Suprapubic skin (tissue), 4 donors: Measurements from ENCODE around the gene OR2AE1. TPM values are rescaled to one million over a fixed set of nuclear protein-coding genes. Genes with fewer than 3 reads are reported as not detected.

Experiments
- DNase-seq, 2 donors: peaks; one replicate each; pipeline ENCODE4 v3.0.0-alpha.2; 2019; ENCODE audit warnings: low spot score in 2 of 2
- H3K27ac ChIP-seq: fragments of 200-600 bp; sonication (generic); one replicate; pipeline ENCODE4 v1.5.1; 2019
- H3K27me3 ChIP-seq: fragments of 200-600 bp; sonication (generic); one replicate; pipeline ENCODE4 v1.5.1; 2019
- H3K36me3 ChIP-seq: fragments of 200-600 bp; sonication (generic); one replicate; pipeline ENCODE4 v1.5.1; 2019
- H3K4me1 ChIP-seq: fragments of 200-600 bp; sonication (generic); one replicate; pipeline ENCODE4 v1.5.1; 2019
- H3K4me3 ChIP-seq: fragments of 200-600 bp; sonication (generic); one replicate; pipeline ENCODE4 v1.5.1; 2019; ENCODE audit warnings: mild to moderate bottlenecking
- H3K9me3 ChIP-seq: fragments of 200-600 bp; sonication (generic); one replicate; pipeline ENCODE4 v1.5.1; 2019
- EP300 ChIP-seq: sonication (generic); formaldehyde crosslinking; IDR thresholded peaks from one replicate; pipeline ENCODE4 v1.6.1; 2017; ENCODE audit warnings: antibody characterized with exemption
- POLR2A ChIP-seq, 2 donors: fragments of 450-650 bp; IDR thresholded peaks; one replicate each; pipeline ENCODE4 v1.6.1; 2017; ENCODE audit warnings: antibody characterized with exemption in 2 of 2, mild to moderate bottlenecking in 2 of 2, moderate library complexity in 2 of 2
- POLR2AphosphoS5 ChIP-seq, 3 donors: sonication (generic); formaldehyde crosslinking; IDR thresholded peaks; one replicate each; pipeline ENCODE4 v1.6.1; 2017; ENCODE audit warnings: antibody characterized with exemption in 3 of 3
- WGBS: methylation state at CpG from one replicate; pipeline ENCODE4 v1.1.5; 2018; 5-methylcytosine and 5-hydroxymethylcytosine counted together
- total RNA-seq, 4 donors: library from RNA; depleted of rRNA; stranded (reverse); fragments of >200 nt; gene quantifications; one replicate each; pipeline ENCODE4 v1.1.0, GENCODE V29; 2016
- TF ChIP-seq, protein P1 (sequence below), 2 donors: fragments of 200-600 bp in 1 of 2; fragments of 450-650 bp in 1 of 2; sonication (generic) in 1 of 2; IDR thresholded peaks; one replicate each; pipeline ENCODE4 v1.5.1; 2016 to 2019; ENCODE audit warnings: antibody characterized with exemption in 2 of 2, mild to moderate bottlenecking in 1 of 2, moderate library complexity in 1 of 2

Gene OR2AE1, protein sequence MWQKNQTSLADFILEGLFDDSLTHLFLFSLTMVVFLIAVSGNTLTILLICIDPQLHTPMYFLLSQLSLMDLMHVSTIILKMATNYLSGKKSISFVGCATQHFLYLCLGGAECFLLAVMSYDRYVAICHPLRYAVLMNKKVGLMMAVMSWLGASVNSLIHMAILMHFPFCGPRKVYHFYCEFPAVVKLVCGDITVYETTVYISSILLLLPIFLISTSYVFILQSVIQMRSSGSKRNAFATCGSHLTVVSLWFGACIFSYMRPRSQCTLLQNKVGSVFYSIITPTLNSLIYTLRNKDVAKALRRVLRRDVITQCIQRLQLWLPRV
- total RNA-seq: 1 to 10 TPM in 1 of 4 donors, not detected in 3; 1.5 TPM

DNA sequence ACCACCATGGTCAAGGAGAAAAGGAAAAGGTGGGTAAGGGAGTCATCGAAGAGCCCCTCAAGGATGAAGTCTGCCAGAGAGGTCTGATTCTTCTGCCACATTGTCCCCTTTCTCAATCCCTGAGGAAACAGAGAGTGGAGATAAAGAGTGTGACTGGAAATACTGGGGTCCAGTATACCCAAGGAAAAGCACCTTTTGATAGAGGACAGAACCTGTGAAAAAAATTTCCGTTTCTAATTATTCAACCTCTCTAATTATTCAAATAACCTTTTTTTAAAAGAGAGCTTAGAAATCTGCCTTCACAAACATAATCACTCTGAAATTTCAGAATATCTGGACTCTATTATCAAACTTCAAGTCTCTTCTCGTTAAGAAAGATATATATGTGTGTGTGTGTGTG, at the start of gene OR2AE1:
OR2AE1 (minus strand) TSS at position 101 of the 400 bp plus-strand sequence; CDS start at position 101, 0 bp downstream.
- Histone ChIP-seq H3K4me1 (no peaks in the 10 kb centered on the region), H3K27ac (no peak within 1 kb of the TSS), H3K4me3 (no peak within 1 kb of the TSS), H3K27me3 (no peaks in the 10 kb centered on the region), H3K9me3 (no peaks in the 10 kb centered on the region), H3K36me3 (no peaks in the 10 kb centered on the region)
- no peak for DNase-seq
- TF ChIP-seq EP300 (no peak), POLR2A (IDR thresholded peaks at IDR 0.05) (no peak), POLR2AphosphoS5 (IDR thresholded peaks at IDR 0.05) (no peak)
- TF ChIP-seq, protein P1, sequence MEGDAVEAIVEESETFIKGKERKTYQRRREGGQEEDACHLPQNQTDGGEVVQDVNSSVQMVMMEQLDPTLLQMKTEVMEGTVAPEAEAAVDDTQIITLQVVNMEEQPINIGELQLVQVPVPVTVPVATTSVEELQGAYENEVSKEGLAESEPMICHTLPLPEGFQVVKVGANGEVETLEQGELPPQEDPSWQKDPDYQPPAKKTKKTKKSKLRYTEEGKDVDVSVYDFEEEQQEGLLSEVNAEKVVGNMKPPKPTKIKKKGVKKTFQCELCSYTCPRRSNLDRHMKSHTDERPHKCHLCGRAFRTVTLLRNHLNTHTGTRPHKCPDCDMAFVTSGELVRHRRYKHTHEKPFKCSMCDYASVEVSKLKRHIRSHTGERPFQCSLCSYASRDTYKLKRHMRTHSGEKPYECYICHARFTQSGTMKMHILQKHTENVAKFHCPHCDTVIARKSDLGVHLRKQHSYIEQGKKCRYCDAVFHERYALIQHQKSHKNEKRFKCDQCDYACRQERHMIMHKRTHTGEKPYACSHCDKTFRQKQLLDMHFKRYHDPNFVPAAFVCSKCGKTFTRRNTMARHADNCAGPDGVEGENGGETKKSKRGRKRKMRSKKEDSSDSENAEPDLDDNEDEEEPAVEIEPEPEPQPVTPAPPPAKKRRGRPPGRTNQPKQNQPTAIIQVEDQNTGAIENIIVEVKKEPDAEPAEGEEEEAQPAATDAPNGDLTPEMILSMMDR (IDR thresholded peaks at IDR 0.05): no peak
- 84% methylated on average over 3 of the region's 3 CpGs for WGBS

DNA sequence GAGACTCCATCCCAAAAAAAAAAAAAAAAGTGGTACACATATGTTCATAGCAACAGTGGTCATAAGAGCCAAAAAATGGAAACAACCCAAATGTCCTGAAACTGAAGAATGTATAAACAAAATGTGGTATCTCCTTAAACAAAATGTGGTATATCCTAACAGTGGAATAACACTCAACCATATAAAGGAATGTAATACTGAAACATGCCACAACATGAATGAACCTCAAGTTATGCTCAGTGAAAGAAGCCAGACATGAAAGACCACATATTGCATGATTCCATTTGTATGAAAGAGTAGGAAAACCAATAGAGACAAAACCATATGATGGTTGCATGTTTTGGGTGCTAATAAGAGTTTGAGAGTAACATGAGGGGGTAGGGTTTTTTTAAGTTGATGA, 49.5 kb upstream of the OR2AE1 start:
- TF ChIP-seq POLR2A (IDR thresholded peaks at IDR 0.05) (no peak), EP300 (no peak)
- no peak for DNase-seq
- H3K27me3 ChIP-seq: no peaks in the 10 kb centered on the region
- no peaks in the 10 kb centered on the region for H3K9me3 ChIP-seq
- H3K36me3 ChIP-seq: no peaks in the 10 kb centered on the region
- no peak overlapping the region for H3K4me3 ChIP-seq
- no peak overlapping the region for H3K27ac ChIP-seq
- peaks cover 12% of the 10 kb centered on the region for H3K4me1 ChIP-seq

DNA sequence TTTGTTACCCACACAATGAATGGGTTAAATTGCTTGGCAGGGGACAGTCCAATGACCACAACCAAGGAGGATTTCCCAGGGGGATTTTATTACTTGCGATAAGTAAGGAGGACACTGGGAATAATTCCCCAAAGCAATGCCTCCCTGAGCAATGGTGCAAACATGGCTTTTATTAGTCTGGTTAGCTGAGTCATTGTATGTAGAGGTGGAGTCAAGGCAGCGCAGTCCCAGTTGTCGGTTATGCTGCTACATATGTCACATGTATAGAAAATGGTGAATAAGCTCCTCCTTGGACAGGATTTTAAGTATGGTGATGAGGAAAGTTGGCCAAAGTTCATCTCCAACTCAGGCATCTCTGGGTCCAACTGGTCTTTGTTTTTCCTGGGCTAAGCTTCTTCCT, 46.4 kb upstream of the OR2AE1 start:
- TF ChIP-seq EP300 (no peak), POLR2A (IDR thresholded peaks at IDR 0.05) (no peak), POLR2AphosphoS5 (IDR thresholded peaks at IDR 0.05) (no peak)
- TF ChIP-seq, protein P1 (IDR thresholded peaks at IDR 0.05): no peak
- H3K9me3 ChIP-seq: no peaks in the 10 kb centered on the region
- H3K27me3 ChIP-seq: no peaks in the 10 kb centered on the region
- 90% methylated on average over 3 of the region's 3 CpGs for WGBS
- no peak for DNase-seq
- no peaks in the 10 kb centered on the region for H3K36me3 ChIP-seq
- peaks cover 15% of the 10 kb centered on the region for H3K4me1 ChIP-seq
- no peak overlapping the region for H3K4me3 ChIP-seq
- H3K27ac ChIP-seq: no peak overlapping the region

DNA sequence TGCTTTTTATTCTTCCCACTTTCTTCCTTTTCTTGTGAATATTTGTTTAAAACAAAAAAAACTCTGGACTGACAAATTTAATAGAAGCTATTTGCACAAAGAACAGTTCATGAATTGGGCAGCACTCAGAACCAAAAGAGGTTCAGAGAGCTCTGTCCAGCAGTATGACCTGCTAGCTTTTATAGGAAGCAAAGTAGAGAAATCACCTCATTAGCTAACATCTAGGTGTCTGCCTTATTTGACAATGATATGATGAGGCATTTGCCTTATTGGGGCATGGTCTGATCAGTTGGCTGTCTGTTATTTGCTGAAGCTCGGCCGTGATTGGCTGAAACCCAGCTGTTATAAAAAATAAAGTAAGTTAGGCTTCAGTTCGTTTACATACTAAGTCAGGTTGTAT, 43.3 kb upstream of the OR2AE1 start:
- H3K27me3 ChIP-seq: no peaks in the 10 kb centered on the region
- H3K4me3 ChIP-seq: peak overlapping the region; percentile 93
- no peaks in the 10 kb centered on the region for H3K9me3 ChIP-seq
- peaks cover 43% of the 10 kb centered on the region for H3K4me1 ChIP-seq
- 89% methylated on average over 3 of the region's 3 CpGs for WGBS
- TF ChIP-seq, protein P1 (IDR thresholded peaks at IDR 0.05): no peak
- TF ChIP-seq POLR2AphosphoS5 (IDR thresholded peaks at IDR 0.05) (no peak), POLR2A (IDR thresholded peaks at IDR 0.05) (no peak), EP300 (no peak)
- DNase-seq: no peak
- no peaks in the 10 kb centered on the region for H3K36me3 ChIP-seq
- peak overlapping the region; percentile 95 for H3K27ac ChIP-seq

DNA sequence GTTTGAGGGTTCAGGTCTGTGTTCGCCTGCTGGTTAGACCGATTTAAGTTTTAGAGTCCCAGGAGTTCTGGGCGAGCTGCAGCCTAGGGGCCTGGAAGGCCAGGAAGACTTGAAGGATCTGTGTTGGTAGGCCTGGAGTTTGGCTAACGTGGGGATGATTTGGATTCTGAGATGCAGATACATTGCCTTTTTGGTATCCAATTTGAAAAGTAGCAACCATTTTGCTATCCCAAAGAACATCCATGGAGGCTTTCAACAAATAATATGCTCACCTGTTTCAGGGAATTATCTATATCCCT, 42.9 kb upstream of the OR2AE1 start:
- Histone ChIP-seq H3K27ac (peak overlapping the region; percentile 95), H3K4me3 (peak overlapping the region; percentile 93), H3K9me3 (no peaks in the 10 kb centered on the region), H3K27me3 (no peaks in the 10 kb centered on the region), H3K36me3 (no peaks in the 10 kb centered on the region), H3K4me1 (peaks cover 43% of the 10 kb centered on the region)
- WGBS: 31% methylated on average over 4 of the region's 4 CpGs
- TF ChIP-seq POLR2A (IDR thresholded peaks at IDR 0.05): no peak
- TF ChIP-seq, protein P1 (IDR thresholded peaks at IDR 0.05): no peak
- no peak for TF ChIP-seq EP300
- no peak for TF ChIP-seq POLR2AphosphoS5 (IDR thresholded peaks at IDR 0.05)
- DNase-seq: no peak
